ENCODE data around the gene GP5. TPM values are rescaled to one million over a fixed set of nuclear protein-coding genes. Genes with fewer than 3 reads are reported as not detected.
A peak's percentile ranks its signal among the peaks of the same experiment; 100 is the strongest.

The GP5 gene
- total RNA-seq, 1 donor from 2014 or later, result 0.15 TPM

DNA sequence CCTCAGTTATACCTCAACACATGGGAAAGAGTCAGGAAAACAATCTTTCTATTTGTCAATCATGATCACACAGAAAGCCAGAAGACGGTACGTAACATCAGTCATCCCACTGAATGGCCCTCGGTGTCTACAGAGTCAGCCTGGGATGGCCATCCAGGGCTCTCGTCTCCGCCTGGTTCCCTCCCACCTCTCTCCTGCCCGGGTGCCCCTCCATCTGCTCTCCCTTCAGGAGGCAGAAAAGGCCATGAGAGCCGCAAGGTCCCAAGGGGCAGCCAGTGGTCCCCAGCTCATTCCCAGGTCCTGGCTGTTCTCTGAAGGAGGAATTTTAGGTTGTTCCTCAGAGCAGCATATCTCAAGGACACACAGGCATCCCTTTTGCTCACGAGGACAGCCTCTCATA is 25.2 kb downstream of the GP5 start:
- Mint-ChIP-seq H3K4me3 (ENCODE audit: unreplicated experiment) (no peak overlapping the region), H3K36me3 (ENCODE audit: unreplicated experiment) (no peaks in the 10 kb centered on the region), H3K4me1 (ENCODE audit: low read depth, unreplicated experiment) (peaks cover 17% of the 10 kb centered on the region), H3K27me3 (ENCODE audit: unreplicated experiment) (peaks cover 5% of the 10 kb centered on the region), H3K9me3 (ENCODE audit: unreplicated experiment) (no peaks in the 10 kb centered on the region), H3K27ac (ENCODE audit: unreplicated experiment) (peak overlapping the region; percentile 45)
- TF ChIP-seq, protein P1, sequence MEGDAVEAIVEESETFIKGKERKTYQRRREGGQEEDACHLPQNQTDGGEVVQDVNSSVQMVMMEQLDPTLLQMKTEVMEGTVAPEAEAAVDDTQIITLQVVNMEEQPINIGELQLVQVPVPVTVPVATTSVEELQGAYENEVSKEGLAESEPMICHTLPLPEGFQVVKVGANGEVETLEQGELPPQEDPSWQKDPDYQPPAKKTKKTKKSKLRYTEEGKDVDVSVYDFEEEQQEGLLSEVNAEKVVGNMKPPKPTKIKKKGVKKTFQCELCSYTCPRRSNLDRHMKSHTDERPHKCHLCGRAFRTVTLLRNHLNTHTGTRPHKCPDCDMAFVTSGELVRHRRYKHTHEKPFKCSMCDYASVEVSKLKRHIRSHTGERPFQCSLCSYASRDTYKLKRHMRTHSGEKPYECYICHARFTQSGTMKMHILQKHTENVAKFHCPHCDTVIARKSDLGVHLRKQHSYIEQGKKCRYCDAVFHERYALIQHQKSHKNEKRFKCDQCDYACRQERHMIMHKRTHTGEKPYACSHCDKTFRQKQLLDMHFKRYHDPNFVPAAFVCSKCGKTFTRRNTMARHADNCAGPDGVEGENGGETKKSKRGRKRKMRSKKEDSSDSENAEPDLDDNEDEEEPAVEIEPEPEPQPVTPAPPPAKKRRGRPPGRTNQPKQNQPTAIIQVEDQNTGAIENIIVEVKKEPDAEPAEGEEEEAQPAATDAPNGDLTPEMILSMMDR (IDR thresholded peaks at IDR 0.05; ENCODE audit: partially characterized antibody, unreplicated experiment), result no peak
- peak; percentile 57 for DNase-seq

DNA sequence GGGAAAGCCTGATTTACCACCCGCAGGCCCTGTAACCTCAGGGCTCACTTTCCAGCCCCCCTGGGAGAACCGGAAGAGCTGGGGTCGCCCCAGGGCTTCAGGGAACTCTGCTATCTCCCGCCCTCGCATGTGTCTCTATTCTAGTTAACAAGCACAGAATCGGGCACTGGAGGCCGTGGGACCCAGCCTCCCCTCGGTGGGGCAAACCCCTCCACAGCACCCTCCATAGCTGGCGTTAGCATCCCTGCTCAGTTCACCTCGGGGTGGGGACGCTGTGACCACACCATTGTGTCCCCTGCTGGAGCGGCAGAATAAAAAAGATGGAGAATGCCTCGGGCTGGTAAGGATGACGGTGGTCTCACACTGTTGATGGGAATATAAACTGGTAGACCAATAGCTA is 26.0 kb downstream of the GP5 start:
- H3K27me3 Mint-ChIP-seq (ENCODE audit: unreplicated experiment), result peaks cover 5% of the 10 kb centered on the region
- no peaks in the 10 kb centered on the region for H3K36me3 Mint-ChIP-seq (ENCODE audit: unreplicated experiment)
- peaks cover 2% of the 10 kb centered on the region for H3K9me3 Mint-ChIP-seq (ENCODE audit: unreplicated experiment)
- H3K4me1 Mint-ChIP-seq (ENCODE audit: low read depth, unreplicated experiment), result peaks cover 20% of the 10 kb centered on the region
- H3K27ac Mint-ChIP-seq (ENCODE audit: unreplicated experiment), result no peak overlapping the region
- no peak for DNase-seq
- no peak overlapping the region for H3K4me3 Mint-ChIP-seq (ENCODE audit: unreplicated experiment)
- TF ChIP-seq, protein P1 (IDR thresholded peaks at IDR 0.05; ENCODE audit: partially characterized antibody, unreplicated experiment), result no peak

- no peak for DNase-seq
- peaks cover 18% of the 10 kb centered on the region for H3K4me1 Mint-ChIP-seq (ENCODE audit: low read depth, unreplicated experiment)
- no peak overlapping the region for H3K27ac Mint-ChIP-seq (ENCODE audit: unreplicated experiment)
- no peak overlapping the region for H3K4me3 Mint-ChIP-seq (ENCODE audit: unreplicated experiment)
- H3K27me3 Mint-ChIP-seq (ENCODE audit: unreplicated experiment), result peaks cover 5% of the 10 kb centered on the region
- no peaks in the 10 kb centered on the region for H3K36me3 Mint-ChIP-seq (ENCODE audit: unreplicated experiment)
- TF ChIP-seq, protein P1 (IDR thresholded peaks at IDR 0.05; ENCODE audit: partially characterized antibody, unreplicated experiment), result no peak
- H3K9me3 Mint-ChIP-seq (ENCODE audit: unreplicated experiment), result peaks cover 4% of the 10 kb centered on the region
Measured at GRCh38 chr3:194370753-194371152, 28.3 kb downstream of the GP5 start.

DNA sequence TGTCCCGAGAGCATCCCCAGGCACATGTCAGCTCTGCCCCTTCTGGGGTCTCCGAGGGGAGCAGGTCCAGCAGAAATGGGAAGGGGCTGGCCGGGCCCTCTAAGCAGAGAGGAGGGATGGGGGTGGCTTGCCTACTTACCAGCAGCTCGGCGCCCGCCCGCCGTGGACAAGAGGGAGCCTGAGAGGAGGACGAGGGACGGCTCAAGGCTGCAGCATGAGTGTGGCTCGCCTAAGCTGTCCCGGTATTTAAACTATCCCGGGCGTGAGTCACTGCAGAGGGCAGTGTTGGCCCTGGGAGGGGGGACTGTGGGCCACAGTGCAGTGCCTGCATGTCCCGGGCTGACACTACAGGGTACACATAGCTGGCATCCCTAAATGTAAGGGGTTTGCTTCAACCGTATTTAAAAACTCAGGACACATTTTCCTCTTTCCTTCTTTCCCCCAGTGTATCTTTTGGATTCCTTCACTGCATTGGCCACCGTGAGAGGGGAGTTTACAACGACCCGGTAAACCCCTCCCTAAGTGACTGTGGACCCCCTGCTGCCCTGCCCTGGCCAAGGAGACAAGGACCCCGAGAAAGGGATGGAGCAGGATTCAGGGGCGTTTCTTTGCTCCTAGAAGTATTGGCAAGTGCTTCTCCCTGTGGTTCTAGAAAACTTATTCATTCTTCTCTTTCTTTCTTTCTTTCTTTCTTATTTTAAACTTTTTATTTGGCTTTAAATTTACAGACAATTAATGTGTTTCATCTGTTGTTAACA is 29.4 kb downstream of the GP5 start, which contains the start of gene LRRC15:
Gene LRRC15 (minus strand): TSS at position 222 of the 758 bp plus-strand sequence. CDS start 8,700 bp downstream, outside the sequence.
- no peak for DNase-seq
- H3K4me3 Mint-ChIP-seq (ENCODE audit: unreplicated experiment), result no peak within 1 kb of the TSS
- H3K9me3 Mint-ChIP-seq (ENCODE audit: unreplicated experiment), result peaks cover 4% of the 10 kb centered on the region
- peaks cover 11% of the 10 kb centered on the region for H3K4me1 Mint-ChIP-seq (ENCODE audit: low read depth, unreplicated experiment)
- TF ChIP-seq, protein P1 (IDR thresholded peaks at IDR 0.05; ENCODE audit: partially characterized antibody, unreplicated experiment), result no peak
- H3K36me3 Mint-ChIP-seq (ENCODE audit: unreplicated experiment), result no peaks in the 10 kb centered on the region
- no peak within 1 kb of the TSS for H3K27ac Mint-ChIP-seq (ENCODE audit: unreplicated experiment)
- H3K27me3 Mint-ChIP-seq (ENCODE audit: unreplicated experiment), result peaks cover 5% of the 10 kb centered on the region

DNA sequence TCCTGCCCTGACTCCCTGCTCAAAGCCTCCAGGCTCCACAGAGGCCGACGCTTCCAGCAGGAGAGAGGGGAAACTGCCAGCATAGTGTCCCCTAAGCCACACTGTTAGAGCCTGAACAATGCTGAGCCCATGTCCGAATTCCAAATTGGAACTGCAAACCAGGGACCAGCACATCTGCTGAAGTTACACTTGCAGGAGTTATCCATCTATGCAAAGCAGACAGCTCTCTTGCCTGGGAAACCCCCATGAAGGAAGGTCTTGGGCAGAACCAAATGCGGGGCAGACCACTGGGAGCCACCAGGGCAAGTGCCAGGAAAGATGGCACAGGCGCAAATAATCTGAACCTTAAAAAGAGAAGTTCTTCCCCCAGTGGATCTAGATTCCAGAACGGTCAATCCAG is 30.1 kb downstream of the GP5 start:
- no peak overlapping the region for H3K4me3 Mint-ChIP-seq (ENCODE audit: unreplicated experiment)
- no peak overlapping the region for H3K27ac Mint-ChIP-seq (ENCODE audit: unreplicated experiment)
- peaks cover 4% of the 10 kb centered on the region for H3K9me3 Mint-ChIP-seq (ENCODE audit: unreplicated experiment)
- no peaks in the 10 kb centered on the region for H3K36me3 Mint-ChIP-seq (ENCODE audit: unreplicated experiment)
- TF ChIP-seq, protein P1 (IDR thresholded peaks at IDR 0.05; ENCODE audit: partially characterized antibody, unreplicated experiment), result no peak
- H3K27me3 Mint-ChIP-seq (ENCODE audit: unreplicated experiment), result peaks cover 5% of the 10 kb centered on the region
- H3K4me1 Mint-ChIP-seq (ENCODE audit: low read depth, unreplicated experiment), result peaks cover 5% of the 10 kb centered on the region
- no peak for DNase-seq

Data from glutamatergic neuron (in vitro differentiated cells).